ENCODE data around the gene TUG1.

- TF ChIP-seq EP300 (IDR thresholded peaks at IDR 0.05) (no peak), CTCF (IDR thresholded peaks at IDR 0.05) (no peak), POLR2A (IDR thresholded peaks at IDR 0.05) (no peak), POLR2AphosphoS5 (IDR thresholded peaks at IDR 0.05) (no peak)
These were observed 25.7 kb upstream of the TUG1 start for GRCh38 chr22:30943368-30943767.
